H9 (cell line): ENCODE data around the gene CENPV. TPM values are rescaled to one million over a fixed set of nuclear protein-coding genes. Genes with fewer than 3 reads are reported as not detected.

Experiments used
- DNase-seq: peaks from one replicate; pipeline ENCODE4 v3.0.0-alpha.2; 2017
- H2AFZ ChIP-seq: one replicate; pipeline ENCODE4 v1.6.1; 2013; ENCODE audit warnings: mild to moderate bottlenecking, low read length, control low read depth, moderate library complexity
- H2AK5ac ChIP-seq: 2 replicates; pipeline ENCODE4 v1.6.1; 2013; ENCODE audit warnings: low read length, control low read depth, mixed read lengths; ENCODE audit not compliant: insufficient read length
- H2BK120ac ChIP-seq: one replicate; pipeline ENCODE4 v1.6.1; 2013; ENCODE audit warnings: low read depth, mild to moderate bottlenecking, low read length, control low read depth, inconsistent platforms; ENCODE audit not compliant: poor library complexity, severe bottlenecking
- H2BK12ac ChIP-seq: 2 replicates; pipeline ENCODE4 v1.6.1; 2013; ENCODE audit warnings: low read length, control low read depth, mixed read lengths, low read depth; ENCODE audit not compliant: insufficient read length
- H2BK15ac ChIP-seq: 2 replicates; pipeline ENCODE4 v1.6.1; 2013; ENCODE audit warnings: low read depth, low read length, control low read depth
- H2BK20ac ChIP-seq: one replicate; pipeline ENCODE4 v1.6.1; 2013; ENCODE audit warnings: low read depth, mild to moderate bottlenecking, low read length, control low read depth, inconsistent platforms; ENCODE audit not compliant: poor library complexity, severe bottlenecking
- H2BK5ac ChIP-seq: 2 replicates; pipeline ENCODE4 v1.6.1; 2013; ENCODE audit warnings: low read length, control low read depth, mixed read lengths; ENCODE audit not compliant: insufficient read length
- H3K14ac ChIP-seq: 2 replicates; pipeline ENCODE4 v1.6.1; 2013; ENCODE audit warnings: low read length, control low read depth; ENCODE audit not compliant: insufficient read depth
- H3K18ac ChIP-seq: 2 replicates; pipeline ENCODE4 v1.6.1; 2013; ENCODE audit warnings: low read depth, mild to moderate bottlenecking, mixed read lengths, low read length, control low read depth; ENCODE audit not compliant: insufficient read length
- H3K23ac ChIP-seq: 2 replicates; pipeline ENCODE4 v1.6.1; 2013; ENCODE audit warnings: low read length, control low read depth, mixed read lengths, low read depth; ENCODE audit not compliant: insufficient read length
- H3K23me2 ChIP-seq: 2 replicates; pipeline ENCODE4 v1.6.1; 2013; ENCODE audit warnings: low read depth, mild to moderate bottlenecking, mixed read lengths, low read length, control low read depth; ENCODE audit not compliant: insufficient read length, poor library complexity, severe bottlenecking
- H3K27ac ChIP-seq: 2 replicates; pipeline ENCODE4 v1.5.1; 2013; ENCODE audit warnings: low read length, control low read depth, mixed read lengths, low read depth; ENCODE audit not compliant: insufficient read length
- H3K27me3 ChIP-seq: 2 replicates; pipeline ENCODE4 v1.6.1; 2013; ENCODE audit warnings: low read length, control low read depth, inconsistent platforms; ENCODE audit not compliant: insufficient read depth
- H3K4ac ChIP-seq: 2 replicates; pipeline ENCODE4 v1.6.1; 2013; ENCODE audit warnings: low read depth, mild to moderate bottlenecking, control low read depth, inconsistent platforms, low read length, moderate library complexity
- H3K4me1 ChIP-seq: 2 replicates; pipeline ENCODE4 v1.6.1; 2013; ENCODE audit warnings: low read length, control low read depth, inconsistent platforms; ENCODE audit not compliant: insufficient read depth
- H3K4me2 ChIP-seq: 2 replicates; pipeline ENCODE4 v1.6.1; 2013; ENCODE audit warnings: low read length, control low read depth, mixed read lengths; ENCODE audit not compliant: insufficient read length, insufficient read depth
- H3K56ac ChIP-seq: 2 replicates; pipeline ENCODE4 v1.6.1; 2013; ENCODE audit warnings: low read depth, mild to moderate bottlenecking, mixed read lengths, low read length, control low read depth; ENCODE audit not compliant: insufficient read length
- H3K79me1 ChIP-seq: 2 replicates; pipeline ENCODE4 v1.6.1; 2013; ENCODE audit warnings: low read depth, mild to moderate bottlenecking, moderate library complexity, low read length, control low read depth, inconsistent platforms; ENCODE audit not compliant: insufficient read depth, poor library complexity, severe bottlenecking
- H3K79me2 ChIP-seq: 2 replicates; pipeline ENCODE4 v1.6.1; 2013; ENCODE audit warnings: low read length, control low read depth, inconsistent platforms; ENCODE audit not compliant: insufficient read depth
- H3K9ac ChIP-seq: 2 replicates; pipeline ENCODE4 v1.6.1; 2013; ENCODE audit warnings: low read length, control low read depth, mixed read lengths; ENCODE audit not compliant: insufficient read length; ENCODE audit errors: extremely low read depth
- H3K9me3 ChIP-seq: one replicate; pipeline ENCODE4 v1.6.1; 2013; ENCODE audit warnings: low read depth, low read length, inconsistent platforms; ENCODE audit not compliant: control insufficient read depth
- H3T11ph ChIP-seq: one replicate; pipeline ENCODE4 v1.6.1; 2013; ENCODE audit warnings: mild to moderate bottlenecking, low read length, control low read depth, inconsistent platforms
- H4K20me1 ChIP-seq: one replicate; pipeline ENCODE4 v1.6.1; 2013; ENCODE audit not compliant: control insufficient read depth, insufficient read length, insufficient read depth
- H4K5ac ChIP-seq: 2 replicates; pipeline ENCODE4 v1.6.1; 2013; ENCODE audit warnings: low read depth, mild to moderate bottlenecking, mixed read lengths, low read length, control low read depth; ENCODE audit not compliant: insufficient read length
- H4K8ac ChIP-seq: replicated peaks from 2 replicates; pipeline ENCODE4 v1.6.1; 2013; ENCODE audit warnings: low read length, control low read depth, mixed read lengths, low read depth; ENCODE audit not compliant: insufficient read length
- H4K91ac ChIP-seq: 2 replicates; pipeline ENCODE4 v1.6.1; 2013; ENCODE audit warnings: low read depth, mild to moderate bottlenecking, moderate library complexity, mixed read lengths, low read length, control low read depth; ENCODE audit not compliant: insufficient read length
- H3K27ac Mint-ChIP-seq, 3 experiments: 2 replicates in 2 of 3; 3 replicates in 1 of 3; pipeline ENCODE4 v1.8.0; 2020 to 2021; ENCODE audit warnings: mixed read lengths in 3 of 3, mild to moderate bottlenecking in 1 of 3, moderate library complexity in 1 of 3
- H3K27me3 Mint-ChIP-seq: 2 replicates; pipeline ENCODE4 v1.8.0; 2021; ENCODE audit warnings: low read depth, mild to moderate bottlenecking, moderate library complexity, mixed read lengths
- H3K36me3 Mint-ChIP-seq, 3 experiments: 2 replicates in 2 of 3; 3 replicates in 1 of 3; pipeline ENCODE4 v1.8.0; 2020 to 2021; ENCODE audit warnings: low read depth in 3 of 3, mixed read lengths in 3 of 3; ENCODE audit not compliant: insufficient read depth in 1 of 3
- H3K4me1 Mint-ChIP-seq, 2 experiments: 2 replicates each; pipeline ENCODE4 v1.8.0; 2020; ENCODE audit warnings: mixed read lengths in 2 of 2
- H3K4me3 Mint-ChIP-seq, 2 experiments: 2 replicates in 1 of 2; 3 replicates in 1 of 2; pipeline ENCODE4 v1.8.0; 2020 to 2021; ENCODE audit warnings: mild to moderate bottlenecking in 2 of 2, mixed read lengths in 2 of 2, moderate library complexity in 1 of 2
- H3K9me3 Mint-ChIP-seq, 2 experiments: 2 replicates in 1 of 2; 3 replicates in 1 of 2; pipeline ENCODE4 v1.8.0; 2020; ENCODE audit warnings: mild to moderate bottlenecking in 2 of 2, mixed read lengths in 2 of 2, moderate library complexity in 1 of 2
- CTCF ChIP-seq: fragments of 200-600 bp; sonication (generic); conservative IDR thresholded peaks from 3 replicates; pipeline ENCODE4 v1.8.0; 2021; ENCODE audit warnings: antibody characterized with exemption, mild to moderate bottlenecking
- WGBS: extraction: QIAGEN DNeasy Blood & Tissue Kit; methylation state at CpG from one replicate; pipeline ENCODE4 v1.1.7; 2013; ENCODE audit warnings: missing lambda C conversion rate, low lambda C conversion rate, mixed read lengths; ENCODE audit not compliant: insufficient read length; ENCODE audit errors: extremely low coverage; 5-methylcytosine and 5-hydroxymethylcytosine counted together
- total RNA-seq: library from RNA; stranded (reverse); gene quantifications from 2 replicates; pipeline ENCODE4 v1.2.1, GENCODE V29; 2021

CENPV gene
- total RNA-seq, 1 experiment from 2014 or later = 200 TPM

DNA sequence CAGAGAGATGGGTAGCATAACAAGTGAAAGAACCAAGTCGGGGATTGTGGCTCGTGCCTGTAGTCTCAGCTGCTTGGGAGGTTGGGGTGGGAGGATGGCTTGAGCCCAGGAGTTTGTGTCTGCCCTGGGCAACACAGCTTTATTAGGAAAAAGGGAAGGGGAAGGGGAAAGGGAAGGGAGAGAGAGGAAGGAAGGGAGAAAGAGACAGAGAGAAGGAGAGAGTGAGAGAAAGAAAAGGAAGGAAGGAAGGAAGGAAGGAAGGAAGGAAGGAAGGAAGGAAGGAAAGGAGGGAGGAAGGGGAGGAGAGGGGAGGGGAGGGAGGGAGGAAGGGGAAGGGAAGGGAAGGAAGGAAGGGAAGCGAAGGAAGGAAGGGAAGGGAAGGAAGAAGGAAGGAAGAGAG is 33.3 kb downstream of the CENPV start:
- Histone ChIP-seq H3K4me1 (no peaks in the 10 kb centered on the region), H4K5ac (no peak overlapping the region), H3K4me2 (no peak overlapping the region), H3K79me2 (no peaks in the 10 kb centered on the region), H2AK5ac (no peak overlapping the region), H2BK12ac (no peak overlapping the region), H2BK20ac (no peak overlapping the region), H4K8ac (no peak overlapping the region), H3K14ac (no peak overlapping the region), H4K91ac (no peak overlapping the region), H2AFZ (no peak overlapping the region), H2BK5ac (no peak overlapping the region), H3K27me3 (no peaks in the 10 kb centered on the region), H2BK120ac (no peak overlapping the region), H3K23ac (no peak overlapping the region), H3K23me2 (no peaks in the 10 kb centered on the region), H3K9me3 (no peaks in the 10 kb centered on the region), H4K20me1 (no peaks in the 10 kb centered on the region), H3K4ac (no peak overlapping the region), H3T11ph (no peak overlapping the region), H3K27ac (no peak overlapping the region), H3K79me1 (no peaks in the 10 kb centered on the region), H3K18ac (no peak overlapping the region), H3K9ac (no peak overlapping the region), H2BK15ac (no peak overlapping the region), H3K56ac (no peak overlapping the region)
- Mint-ChIP-seq H3K27ac (peak overlapping the region; percentile 52 to 85 (median 76); a peak in 5 of 7 replicates), H3K36me3 (peaks cover 2 to 4% (median 4%) of the 10 kb centered on the region in 3 experiments; a peak in 4 of 7 replicates), H3K4me3 (peak overlapping the region in 1 of 2 experiments; percentile 48; a peak in 2 of 5 replicates), H3K27me3 (no peaks in the 10 kb centered on the region), H3K9me3 (no peaks in the 10 kb centered on the region), H3K4me1 (peaks cover 3 to 7% of the 10 kb centered on the region in 2 experiments)
- no CpG with 5 or more reads among the region's 3 CpGs for WGBS
- no peak for DNase-seq
- TF ChIP-seq CTCF = no peak
